Ovary (tissue), 9 donors: ENCODE data around the gene ETV3L. TPM values are rescaled to one million over a fixed set of nuclear protein-coding genes. Genes with fewer than 3 reads are reported as not detected.

Experiments used
- DNase-seq, 5 donors: peaks; one replicate each; pipeline ENCODE4 v3.0.0-alpha.2; 2019 to 2020
- H3K27ac ChIP-seq, 2 donors: fragments of 200-600 bp; one replicate each; pipeline versions ENCODE4 v1.5.1 to v1.8.0; 2019 to 2022
- H3K27me3 ChIP-seq: fragments of 200-600 bp; one replicate; pipeline ENCODE4 v1.8.0; 2022
- H3K36me3 ChIP-seq: fragments of 200-600 bp; sonication (generic); one replicate; pipeline ENCODE4 v1.5.1; 2019
- H3K4me1 ChIP-seq: one replicate; pipeline ENCODE4 v1.8.1; 2013; ENCODE audit warnings: mild to moderate bottlenecking, moderate library complexity; ENCODE audit not compliant: insufficient read depth
- H3K4me3 ChIP-seq: fragments of 200-600 bp; sonication (generic); one replicate; pipeline ENCODE4 v1.5.1; 2017
- H3K9me3 ChIP-seq, 2 donors: fragments of 200-600 bp in 1 of 2; sonication (generic) in 1 of 2; one replicate each; pipeline versions ENCODE4 v1.5.1 to v1.8.1; 2013 to 2019; ENCODE audit warnings: mild to moderate bottlenecking in 1 of 2, moderate library complexity in 1 of 2
- EP300 ChIP-seq: sonication (generic); formaldehyde crosslinking; IDR thresholded peaks from one replicate; pipeline ENCODE4 v1.6.1; 2017; ENCODE audit warnings: antibody characterized with exemption
- POLR2A ChIP-seq: fragments of 450-650 bp; IDR thresholded peaks from one replicate; pipeline ENCODE4 v1.6.1; 2017; ENCODE audit warnings: antibody characterized with exemption, mild to moderate bottlenecking, moderate library complexity
- WGBS, 3 donors: extraction: QIAGEN DNeasy Blood & Tissue Kit in 1 of 3; methylation state at CpG; one replicate each; pipeline versions ENCODE4 v1.1.5 to v1.1.7; 2013 to 2017; 5-methylcytosine and 5-hydroxymethylcytosine counted together
- intact Hi-C, 4 donors: fragments of 100-400 bp; cut with DNase I; formaldehyde crosslinking; loops; one replicate each; pipeline versions ENCODE4 v1.11.0 to v1.15.1; 2022 to 2023
- polyA plus RNA-seq, 2 donors: library from polyadenylated mRNA; stranded (reverse); fragments of 200-250 nt in 1 of 2; fragments of 350-450 nt in 1 of 2; fragmentation: Illumina TruSeq in 1 of 2; extraction: RNeasy Lipid Tissue Mini Kit (QIAGEN cat#74804) in 1 of 2; gene quantifications; one replicate each; pipeline ENCODE4 v1.2.3, GENCODE V29; 2013 to 2014
- total RNA-seq, 7 donors: library from RNA; depleted of rRNA in 2 of 7; stranded (reverse); fragments of >200 nt in 2 of 7; fragmentation: NEBNext Ultra II Directional in 3 of 7; extraction: Animal tissue kit (Norgen Biotek cat#: 25700) in 3 of 7; gene quantifications; one replicate each; pipeline versions ENCODE4 v1.1.0 to v1.2.4, GENCODE V29; 2016 to 2023
- TF ChIP-seq, protein P1 (sequence below), 3 donors: fragments of 450-650 bp in 2 of 3; fragments of 200-600 bp in 1 of 3; IDR thresholded peaks; one replicate each; pipeline versions ENCODE4 v1.5.1 to v1.8.0; 2016 to 2022; ENCODE audit warnings: antibody characterized with exemption in 3 of 3, mild to moderate bottlenecking in 1 of 3
- donor health status: DM: no; HTN: no; CAD: no; lungs with moderate emphysema.
- donor health status: DM: no; HTN: no; CAD: no.
- donor health status: Bipolar disorder and iron deficiency.
- donor health status: DM: yes; HTN: yes; CAD: no.
- donor health status: DM: no; HTN: no; CAD: no.
- donor health status: DM: yes; HTN: yes; CAD: no.

Gene ETV3L
- total and polyA plus RNA-seq, 9 donors: not detected

DNA sequence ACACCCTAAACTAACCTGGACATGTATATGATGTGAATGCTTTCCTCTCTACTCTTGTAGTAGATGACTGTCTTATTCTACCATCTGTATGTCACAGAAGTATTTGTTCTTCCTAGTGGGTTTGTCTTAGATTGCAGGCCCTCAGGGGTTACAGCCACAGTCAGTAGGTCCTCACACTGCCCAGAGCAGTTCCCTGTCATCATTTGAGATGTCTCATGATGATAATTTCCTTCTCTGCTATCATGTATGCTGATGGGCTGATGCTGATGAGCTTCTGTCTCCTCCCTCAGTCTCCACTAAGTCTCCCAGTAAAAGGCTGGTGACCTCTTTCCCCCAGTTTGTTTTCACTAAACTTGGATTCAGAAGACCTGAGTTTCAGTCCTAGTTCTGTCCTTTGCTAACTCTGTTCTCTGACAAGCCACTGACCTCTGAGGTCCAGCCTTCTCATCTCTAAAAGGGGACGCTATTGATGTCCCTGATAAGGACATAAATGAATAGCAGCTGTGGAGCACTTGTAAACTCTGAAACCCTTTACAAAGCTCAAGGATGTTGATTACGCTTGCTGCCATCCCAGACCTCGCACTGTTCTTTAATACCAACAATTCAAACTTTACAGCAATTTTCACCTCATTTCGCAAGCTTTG lies 41.7 kb upstream of the ETV3L start:
- no peak for DNase-seq
- Histone ChIP-seq H3K27ac (no peak overlapping the region), H3K4me3 (no peak overlapping the region), H3K36me3 (no peaks in the 10 kb centered on the region), H3K9me3 (no peaks in the 10 kb centered on the region), H3K4me1 (peaks cover 4% of the 10 kb centered on the region), H3K27me3 (no peaks in the 10 kb centered on the region)
- WGBS, 3 donors: 77 to 88% (median 84%) methylated on average over 4 of the region's 4 CpGs
- TF ChIP-seq EP300 (no peak), POLR2A (no peak)
- TF ChIP-seq, protein P1, sequence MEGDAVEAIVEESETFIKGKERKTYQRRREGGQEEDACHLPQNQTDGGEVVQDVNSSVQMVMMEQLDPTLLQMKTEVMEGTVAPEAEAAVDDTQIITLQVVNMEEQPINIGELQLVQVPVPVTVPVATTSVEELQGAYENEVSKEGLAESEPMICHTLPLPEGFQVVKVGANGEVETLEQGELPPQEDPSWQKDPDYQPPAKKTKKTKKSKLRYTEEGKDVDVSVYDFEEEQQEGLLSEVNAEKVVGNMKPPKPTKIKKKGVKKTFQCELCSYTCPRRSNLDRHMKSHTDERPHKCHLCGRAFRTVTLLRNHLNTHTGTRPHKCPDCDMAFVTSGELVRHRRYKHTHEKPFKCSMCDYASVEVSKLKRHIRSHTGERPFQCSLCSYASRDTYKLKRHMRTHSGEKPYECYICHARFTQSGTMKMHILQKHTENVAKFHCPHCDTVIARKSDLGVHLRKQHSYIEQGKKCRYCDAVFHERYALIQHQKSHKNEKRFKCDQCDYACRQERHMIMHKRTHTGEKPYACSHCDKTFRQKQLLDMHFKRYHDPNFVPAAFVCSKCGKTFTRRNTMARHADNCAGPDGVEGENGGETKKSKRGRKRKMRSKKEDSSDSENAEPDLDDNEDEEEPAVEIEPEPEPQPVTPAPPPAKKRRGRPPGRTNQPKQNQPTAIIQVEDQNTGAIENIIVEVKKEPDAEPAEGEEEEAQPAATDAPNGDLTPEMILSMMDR (IDR thresholded peaks at IDR 0.05): no peak
- intact Hi-C loops: no loop called here

DNA sequence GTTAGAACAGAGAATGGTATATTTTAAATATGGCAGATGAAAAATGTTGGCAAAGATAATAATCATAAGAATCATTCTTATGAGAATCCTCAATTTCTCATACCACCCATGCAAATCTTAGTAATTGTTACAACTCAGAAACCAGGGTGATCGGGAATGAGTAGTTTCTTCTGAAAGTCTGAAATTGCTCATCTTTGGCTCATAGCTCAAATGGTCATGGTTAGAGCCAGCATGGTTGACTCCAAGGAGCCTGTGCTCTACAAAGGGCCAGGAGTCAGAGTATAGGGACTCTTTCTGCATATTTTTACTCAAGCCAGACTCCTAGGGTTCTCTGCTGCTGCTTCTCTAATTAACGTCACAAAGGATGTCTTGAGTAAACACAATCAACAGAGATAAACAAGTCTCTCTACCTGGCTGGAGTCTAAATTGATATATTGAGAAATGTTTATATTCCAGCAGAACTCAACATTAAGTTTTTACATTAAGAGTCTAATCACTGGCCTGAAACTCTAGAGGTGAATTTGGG lies 40.5 kb upstream of the ETV3L start:
- no peaks in the 10 kb centered on the region for H3K27me3 ChIP-seq
- H3K27ac ChIP-seq: no peak overlapping the region
- intact Hi-C loops: no loop called here
- TF ChIP-seq, protein P1 (IDR thresholded peaks at IDR 0.05): no peak
- no peaks in the 10 kb centered on the region for H3K36me3 ChIP-seq
- 70 to 73% (median 72%) methylated on average over 2 of the region's 2 CpGs for WGBS, 3 donors
- no peak for DNase-seq
- H3K9me3 ChIP-seq: no peaks in the 10 kb centered on the region
- H3K4me1 ChIP-seq: peaks cover 4% of the 10 kb centered on the region
- H3K4me3 ChIP-seq: no peak overlapping the region

DNA sequence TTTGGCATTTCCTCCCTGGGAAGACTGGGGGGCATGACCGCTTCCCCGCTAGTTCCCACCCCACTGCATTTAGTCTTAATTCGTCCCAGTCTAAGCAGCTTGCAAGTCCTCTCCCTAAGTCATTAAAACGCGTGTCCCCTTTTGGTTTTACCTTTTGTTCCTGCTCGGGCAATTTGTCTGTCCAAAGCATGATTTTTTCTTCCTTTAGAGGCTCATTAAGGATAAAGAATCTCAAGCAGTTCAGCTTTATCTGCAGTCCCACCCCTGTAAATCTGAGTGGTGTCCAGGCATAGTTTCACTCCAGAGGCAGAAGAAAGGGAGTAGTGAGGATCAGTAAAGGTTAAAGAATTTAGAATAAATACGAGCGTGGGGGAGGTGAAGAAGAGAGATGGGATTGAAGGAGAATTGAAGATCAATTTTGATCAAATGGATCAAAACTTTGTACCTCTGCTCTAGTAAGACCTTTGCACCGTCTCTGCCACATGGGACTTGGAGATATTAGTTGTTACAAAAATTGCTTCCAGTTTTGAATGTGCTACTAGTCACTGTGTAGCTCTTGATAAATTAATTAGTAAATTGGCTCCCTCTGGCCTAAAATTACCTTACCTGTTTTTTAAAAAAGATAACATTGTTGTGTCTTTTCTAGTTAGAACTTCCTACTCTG lies 39.6 kb upstream of the ETV3L start:
- WGBS, 3 donors: 14 to 20% (median 17%) methylated on average over 9 of the region's 9 CpGs
- no peaks in the 10 kb centered on the region for H3K36me3 ChIP-seq
- H3K9me3 ChIP-seq: no peaks in the 10 kb centered on the region
- no peak for TF ChIP-seq POLR2A
- TF ChIP-seq, protein P1 (IDR thresholded peaks at IDR 0.05): no peak
- TF ChIP-seq EP300: no peak
- H3K4me1 ChIP-seq: peaks cover 4% of the 10 kb centered on the region
- no peak for DNase-seq
- H3K27me3 ChIP-seq: no peaks in the 10 kb centered on the region
- H3K27ac ChIP-seq: peak overlapping the region; percentile 88 to 98
- peak overlapping the region; percentile 99 for H3K4me3 ChIP-seq
- intact Hi-C loops: no loop called here

DNA sequence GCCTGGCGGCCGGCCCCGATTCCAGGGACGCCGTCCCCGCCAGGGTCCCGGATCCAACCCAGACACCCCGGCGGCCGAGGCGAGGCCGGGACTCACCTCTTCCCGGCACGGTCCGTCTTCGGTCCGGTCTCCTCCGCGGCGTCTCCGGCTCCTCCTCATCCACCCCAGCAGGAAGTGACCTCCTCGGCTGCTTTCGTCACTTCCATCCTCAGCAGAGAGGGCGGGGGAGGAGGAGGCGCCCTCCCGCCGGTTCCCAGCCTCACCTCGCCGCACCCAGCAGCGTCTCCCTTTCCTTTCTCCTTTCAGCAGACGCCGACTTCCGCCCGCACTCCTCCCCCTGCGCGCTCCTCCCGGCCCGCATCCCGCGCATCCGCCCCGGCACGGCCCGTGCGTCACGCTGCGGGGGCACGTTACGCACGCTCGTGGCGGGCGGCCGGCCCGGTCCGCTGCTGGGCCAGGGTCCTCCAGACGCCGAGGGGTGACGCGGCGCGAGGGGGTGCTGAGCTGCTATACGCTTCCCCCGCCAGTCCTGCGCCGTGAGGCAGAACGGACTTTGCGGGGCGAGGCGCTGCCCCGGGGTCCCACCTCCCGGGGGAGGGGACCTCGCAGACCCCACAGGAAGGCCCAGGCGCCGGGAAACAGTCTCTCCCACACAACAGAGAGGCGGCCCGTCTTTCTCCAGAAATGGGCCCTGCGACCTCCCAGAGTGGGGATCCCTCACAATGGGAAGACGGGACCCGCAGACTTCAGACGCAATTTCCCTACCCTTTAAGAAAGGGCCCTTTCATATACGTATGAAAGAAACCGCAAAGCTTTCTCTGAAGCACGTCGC lies 38.8 kb upstream of the ETV3L start, which contains the start of gene ETV3:
ETV3 (minus strand) TSS at position 176 of the 832 bp plus-strand sequence. CDS start 2,043 bp downstream, outside the sequence.
- peak; percentile 91 to 94 (median 92) for DNase-seq
- peaks cover 4% of the 10 kb centered on the region for H3K4me1 ChIP-seq
- H3K27ac ChIP-seq: peak within 1 kb of the TSS; percentile 88 to 98
- TF ChIP-seq, protein P1 (IDR thresholded peaks at IDR 0.05): peak in 1 of 3 donors; percentile 19
- TF ChIP-seq EP300: no peak
- TF ChIP-seq POLR2A: peak; percentile 91
- H3K9me3 ChIP-seq: no peaks in the 10 kb centered on the region
- intact Hi-C loops: no loop called here
- WGBS, 3 donors: 0 to 1% (median 1%) methylated on average over 77 to 85 of the region's 85 CpGs
- H3K36me3 ChIP-seq: no peaks in the 10 kb centered on the region
- H3K4me3 ChIP-seq: peak within 1 kb of the TSS; percentile 99
- H3K27me3 ChIP-seq: no peaks in the 10 kb centered on the region
